Breast epithelium (tissue), 4 donors: Measurements from ENCODE around the gene ZFP36L1. TPM values are rescaled to one million over a fixed set of nuclear protein-coding genes. Genes with fewer than 3 reads are reported as not detected.

Experiments used
- DNase-seq, 2 donors: peaks; one replicate each; pipeline ENCODE4 v3.0.0-alpha.2; 2019; ENCODE audit warnings: low spot score in 2 of 2
- H3K27ac ChIP-seq, 2 donors: fragments of 200-600 bp; sonication (generic) in 1 of 2; one replicate each; pipeline ENCODE4 v1.5.1; 2016 to 2019; ENCODE audit warnings: mild to moderate bottlenecking in 1 of 2
- H3K27me3 ChIP-seq, 2 donors: fragments of 200-600 bp; sonication (generic) in 1 of 2; one replicate each; pipeline versions ENCODE4 v1.5.1 to v1.6.0; 2017 to 2019; ENCODE audit warnings: control low read depth in 1 of 2, mild to moderate bottlenecking in 1 of 2
- H3K36me3 ChIP-seq: fragments of 200-600 bp; one replicate; pipeline ENCODE4 v1.5.1; 2019
- H3K4me1 ChIP-seq, 2 donors: fragments of 200-600 bp; sonication (generic); one replicate each; pipeline ENCODE4 v1.5.1; 2016 to 2019; ENCODE audit warnings: control low read depth in 1 of 2
- H3K4me3 ChIP-seq, 3 donors: fragments of 200-600 bp; sonication (generic); 1 replicate in 2 of 3; 2 replicates in 1 of 3; pipeline ENCODE4 v1.5.1; 2016 to 2019; ENCODE audit warnings: mild to moderate bottlenecking in 3 of 3, moderate library complexity in 2 of 3
- H3K9me3 ChIP-seq, 2 donors: fragments of 200-600 bp; sonication (generic) in 1 of 2; one replicate each; pipeline ENCODE4 v1.5.1; 2016 to 2019; ENCODE audit warnings: control low read depth in 1 of 2
- POLR2A ChIP-seq: fragments of 450-650 bp; IDR thresholded peaks from one replicate; pipeline ENCODE4 v1.6.1; 2016; ENCODE audit warnings: antibody characterized with exemption, mild to moderate bottlenecking, moderate library complexity
- POLR2AphosphoS5 ChIP-seq, 3 donors: sonication (generic); formaldehyde crosslinking; IDR thresholded peaks; one replicate each; pipeline ENCODE4 v1.6.1; 2017; ENCODE audit warnings: antibody characterized with exemption in 3 of 3
- intact Hi-C: fragments of 100-400 bp; cut with DNase I; formaldehyde crosslinking; loops from one replicate; pipeline ENCODE4 v1.15.1; 2023; ENCODE audit warnings: low total_unique reads
- total RNA-seq, 3 donors: library from RNA; depleted of rRNA; stranded (reverse); fragments of >200 nt; gene quantifications; one replicate each; pipeline ENCODE4 v1.1.0, GENCODE V29; 2016
- TF ChIP-seq, protein P1 (sequence below), 3 donors: fragments of 450-650 bp; IDR thresholded peaks; one replicate each; pipeline ENCODE4 v1.5.1; 2016 to 2017; ENCODE audit warnings: antibody characterized with exemption in 3 of 3, mild to moderate bottlenecking in 3 of 3, moderate library complexity in 3 of 3

The ZFP36L1 gene
- total RNA-seq, 3 donors from 2014 or later, result 198 to 737 (median 492) TPM

DNA sequence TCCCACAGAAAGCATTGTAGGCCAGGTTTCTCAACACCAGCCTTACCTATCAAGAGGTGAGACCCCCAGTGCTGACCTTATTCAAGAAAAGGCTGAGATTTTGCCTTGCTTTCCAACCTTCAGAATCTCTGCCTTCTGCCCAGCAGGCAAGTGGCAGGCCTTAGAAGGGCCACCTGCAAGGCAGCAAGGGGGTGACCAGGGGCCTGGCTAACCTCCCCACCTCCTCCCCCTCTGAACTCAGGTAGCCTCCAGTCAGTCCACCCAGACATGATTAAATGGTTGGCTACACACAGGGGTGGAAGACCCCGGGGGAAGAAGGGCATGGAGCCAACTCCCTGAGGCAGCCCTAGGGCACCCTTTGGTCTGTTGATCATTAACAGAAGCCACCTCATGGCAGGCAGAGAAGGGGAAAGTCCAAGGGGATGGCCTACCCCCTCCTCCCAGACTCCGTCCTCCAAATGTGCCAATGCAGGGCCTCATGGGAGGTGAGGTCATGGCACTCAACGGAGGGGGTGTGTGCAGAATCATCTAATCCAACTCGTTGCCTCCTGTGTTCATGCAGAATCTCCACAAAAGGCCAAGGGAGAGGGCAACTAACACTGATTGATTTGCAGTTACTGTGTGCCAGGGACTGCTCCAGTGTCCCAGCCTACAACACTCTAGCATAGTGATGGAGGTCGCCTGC lies 8.5 kb downstream of the ZFP36L1 start:
- peak in 1 of 2 donors; percentile 20 for DNase-seq
- Histone ChIP-seq H3K4me1 (peaks cover 3 to 4% of the 10 kb centered on the region in 2 donors), H3K4me3 (no peak overlapping the region), H3K36me3 (peaks cover 5% of the 10 kb centered on the region), H3K9me3 (no peaks in the 10 kb centered on the region), H3K27ac (peak overlapping the region; percentile 76 to 98), H3K27me3 (no peaks in the 10 kb centered on the region)
- intact Hi-C loops, result no loop called here
- TF ChIP-seq, protein P1, sequence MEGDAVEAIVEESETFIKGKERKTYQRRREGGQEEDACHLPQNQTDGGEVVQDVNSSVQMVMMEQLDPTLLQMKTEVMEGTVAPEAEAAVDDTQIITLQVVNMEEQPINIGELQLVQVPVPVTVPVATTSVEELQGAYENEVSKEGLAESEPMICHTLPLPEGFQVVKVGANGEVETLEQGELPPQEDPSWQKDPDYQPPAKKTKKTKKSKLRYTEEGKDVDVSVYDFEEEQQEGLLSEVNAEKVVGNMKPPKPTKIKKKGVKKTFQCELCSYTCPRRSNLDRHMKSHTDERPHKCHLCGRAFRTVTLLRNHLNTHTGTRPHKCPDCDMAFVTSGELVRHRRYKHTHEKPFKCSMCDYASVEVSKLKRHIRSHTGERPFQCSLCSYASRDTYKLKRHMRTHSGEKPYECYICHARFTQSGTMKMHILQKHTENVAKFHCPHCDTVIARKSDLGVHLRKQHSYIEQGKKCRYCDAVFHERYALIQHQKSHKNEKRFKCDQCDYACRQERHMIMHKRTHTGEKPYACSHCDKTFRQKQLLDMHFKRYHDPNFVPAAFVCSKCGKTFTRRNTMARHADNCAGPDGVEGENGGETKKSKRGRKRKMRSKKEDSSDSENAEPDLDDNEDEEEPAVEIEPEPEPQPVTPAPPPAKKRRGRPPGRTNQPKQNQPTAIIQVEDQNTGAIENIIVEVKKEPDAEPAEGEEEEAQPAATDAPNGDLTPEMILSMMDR (IDR thresholded peaks at IDR 0.05), result no peak
- TF ChIP-seq POLR2AphosphoS5 (IDR thresholded peaks at IDR 0.05), result peak in 2 of 3 donors; percentile 12 to 32

DNA sequence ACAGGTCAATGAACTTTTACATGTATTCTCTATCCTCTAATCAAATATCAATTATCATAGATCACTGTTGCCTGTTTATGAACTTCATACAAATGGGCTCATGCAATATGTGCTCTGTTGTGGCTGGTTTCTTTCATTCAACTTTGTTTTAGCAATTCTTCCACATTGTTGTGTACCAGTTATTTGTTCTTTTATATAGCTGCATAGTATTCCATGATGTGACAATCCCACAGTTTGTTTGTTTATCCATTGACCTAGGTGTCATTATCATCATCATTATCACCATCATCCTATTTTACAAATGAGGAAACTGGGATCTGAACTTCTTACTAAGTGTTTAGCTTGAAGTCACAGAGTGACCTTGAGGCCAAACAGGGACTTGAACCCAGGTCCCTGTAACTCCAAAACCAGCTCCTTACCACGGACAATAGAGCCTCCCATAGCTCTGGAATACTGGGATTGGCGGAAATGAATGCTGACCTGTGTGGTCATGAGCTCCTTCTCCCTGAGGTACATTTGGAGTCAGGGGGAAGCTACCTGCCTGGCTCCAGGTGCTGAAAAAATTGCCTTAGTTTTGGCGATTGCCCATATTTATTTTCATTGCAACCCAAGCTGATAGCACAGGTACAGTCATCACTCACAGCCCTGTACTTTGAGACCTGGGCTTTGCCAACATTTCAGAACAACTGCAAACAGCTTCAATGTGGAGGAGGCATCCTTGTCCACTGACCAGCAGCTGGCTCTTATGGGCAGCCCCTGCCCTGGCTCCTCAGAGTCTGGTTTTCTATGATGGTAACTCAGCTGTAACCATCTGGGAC lies 9.2 kb downstream of the ZFP36L1 start:
- no peak for TF ChIP-seq POLR2AphosphoS5 (IDR thresholded peaks at IDR 0.05)
- TF ChIP-seq POLR2A, result no peak
- TF ChIP-seq, protein P1 (IDR thresholded peaks at IDR 0.05), result no peak
- H3K4me1 ChIP-seq, result peaks cover 3 to 4% of the 10 kb centered on the region in 2 donors
- peak overlapping the region; percentile 76 to 98 for H3K27ac ChIP-seq
- no peaks in the 10 kb centered on the region for H3K36me3 ChIP-seq
- DNase-seq, result peak in 1 of 2 donors; percentile 13
- no peak overlapping the region for H3K4me3 ChIP-seq
- no peaks in the 10 kb centered on the region for H3K27me3 ChIP-seq
- intact Hi-C loops, result no loop called here
- no peaks in the 10 kb centered on the region for H3K9me3 ChIP-seq

DNA sequence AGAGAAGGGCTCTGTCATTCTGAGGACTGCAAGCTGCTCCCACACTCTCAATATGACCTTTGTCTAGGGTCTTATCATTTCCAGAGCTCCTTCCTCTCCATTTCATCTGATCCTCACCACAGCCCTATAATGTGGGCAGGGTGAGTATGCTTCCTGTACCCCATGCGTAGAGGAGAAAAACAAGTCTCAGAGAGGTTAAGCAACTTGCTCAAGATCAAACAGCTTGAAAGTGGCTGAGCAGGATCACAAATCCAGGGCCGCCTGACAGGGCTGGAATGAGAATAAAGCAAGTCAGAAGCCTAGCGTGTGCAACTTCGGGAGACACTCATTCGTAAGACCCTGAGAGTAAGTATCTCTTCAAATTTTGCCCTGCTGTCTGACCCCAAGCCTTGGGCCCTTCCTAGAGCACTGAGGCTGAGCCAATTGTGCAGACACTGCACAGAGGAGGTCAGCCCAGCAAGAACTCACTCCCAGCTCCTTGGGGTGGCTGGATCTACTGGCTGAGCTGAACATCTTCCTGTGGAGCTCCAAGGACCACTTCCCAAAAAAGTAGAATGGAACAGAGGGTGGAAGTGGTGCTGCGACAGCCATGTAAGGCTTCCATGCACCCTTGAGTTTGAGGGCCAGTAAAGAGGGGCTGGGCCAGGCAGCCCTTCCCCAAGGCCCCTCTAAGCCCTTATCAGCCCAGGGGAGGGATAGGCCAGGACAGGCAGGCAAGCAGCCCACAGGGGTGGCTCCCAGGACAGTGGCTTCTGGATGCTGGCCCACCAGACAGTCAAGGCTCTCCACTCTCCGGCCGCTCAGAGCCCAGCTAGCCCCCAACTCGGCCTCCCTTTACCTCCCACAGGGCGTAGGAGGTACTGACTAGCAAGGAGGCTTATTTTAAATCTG lies 10.5 kb downstream of the ZFP36L1 start:
- TF ChIP-seq POLR2AphosphoS5 (IDR thresholded peaks at IDR 0.05) (no peak), POLR2A (no peak)
- TF ChIP-seq, protein P1 (IDR thresholded peaks at IDR 0.05), result no peak
- Histone ChIP-seq H3K4me3 (no peak overlapping the region), H3K9me3 (no peaks in the 10 kb centered on the region), H3K27me3 (no peaks in the 10 kb centered on the region), H3K27ac (peak overlapping the region; percentile 15 to 73), H3K36me3 (no peaks in the 10 kb centered on the region), H3K4me1 (peaks cover 3 to 4% of the 10 kb centered on the region in 2 donors)
- intact Hi-C loops, result no loop called here
- peak in 1 of 2 donors; percentile 15 for DNase-seq

DNA sequence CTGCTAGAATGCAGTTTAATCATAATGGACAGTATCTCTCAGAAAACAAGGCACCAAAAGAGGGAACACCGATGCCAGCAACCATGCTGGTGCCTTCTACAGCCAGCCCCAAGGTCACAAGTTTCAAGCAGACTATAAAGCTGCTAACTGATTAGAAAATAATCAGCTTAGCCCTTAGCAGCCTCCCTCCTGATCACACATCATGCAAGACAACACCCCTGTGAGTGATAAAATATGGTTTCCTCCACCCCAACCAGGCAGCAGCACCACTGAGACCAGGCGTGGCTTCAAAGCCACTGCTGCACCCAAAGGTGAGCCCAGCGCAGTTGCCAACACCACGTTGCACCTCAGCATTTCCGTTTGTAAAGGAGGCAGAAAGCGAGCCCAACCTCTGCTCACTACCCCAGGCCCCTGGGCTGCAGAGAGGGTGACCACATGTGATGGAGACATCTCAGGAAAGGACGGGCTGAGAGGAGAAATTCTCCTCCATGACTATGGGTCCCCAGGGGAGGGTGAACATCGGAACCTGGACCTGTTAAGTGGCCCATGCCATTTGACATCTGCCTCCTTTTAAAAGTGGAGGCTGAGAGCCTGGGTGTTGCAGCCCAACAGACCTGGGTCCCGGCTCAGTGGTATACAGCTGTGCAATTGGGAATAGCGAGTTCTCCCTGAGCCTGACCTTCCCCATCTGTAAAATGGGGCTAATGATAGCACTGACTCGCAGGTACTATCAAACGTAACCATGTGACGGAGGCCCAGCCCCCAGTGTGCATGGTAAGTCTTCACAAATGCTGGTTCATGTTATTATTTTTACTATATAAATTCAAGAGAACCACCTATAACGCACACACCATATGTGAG lies 11.5 kb downstream of the ZFP36L1 start:
- intact Hi-C loops, result no loop called here
- peak overlapping the region; percentile 71 to 72 for H3K27ac ChIP-seq
- DNase-seq, result peak in 1 of 2 donors; percentile 17

More for the DNA sequence above, 11.5 kb downstream of the ZFP36L1 start:
- Histone ChIP-seq H3K27me3 (no peaks in the 10 kb centered on the region), H3K4me3 (no peak overlapping the region), H3K9me3 (no peaks in the 10 kb centered on the region), H3K36me3 (no peaks in the 10 kb centered on the region), H3K4me1 (peaks cover 0 to 4% of the 10 kb centered on the region in 2 donors)
- TF ChIP-seq POLR2AphosphoS5 (IDR thresholded peaks at IDR 0.05) (no peak), POLR2A (no peak)
- TF ChIP-seq, protein P1 (IDR thresholded peaks at IDR 0.05), result no peak
